Neural progenitor cell (in vitro differentiated cells): ENCODE measurements around the gene RIMBP3C. TPM values are rescaled to one million over a fixed set of nuclear protein-coding genes. Genes with fewer than 3 reads are reported as not detected.
A peak's percentile ranks its signal among the peaks of the same experiment; 100 is the strongest.

Experiments used
- DNase-seq: peaks from one replicate; pipeline ENCODE4 v3.0.0-alpha.2; 2016; ENCODE audit warnings: low spot score
- H2AFZ ChIP-seq: fragments of 200-600 bp; sonication (generic); replicated peaks from 2 replicates; pipeline ENCODE4 v1.6.1; 2016; ENCODE audit warnings: antibody characterized with exemption
- H3F3A ChIP-seq: fragments of 200-600 bp; sonication (generic); 2 replicates; pipeline ENCODE4 v1.6.1; 2016; ENCODE audit warnings: antibody characterized with exemption, low read depth
- H3K27ac ChIP-seq: fragments of 200-600 bp; sonication (generic); 2 replicates; pipeline ENCODE4 v1.5.1; 2016; ENCODE audit warnings: mild to moderate bottlenecking
- H3K27me3 ChIP-seq: fragments of 200-600 bp; sonication (generic); 2 replicates; pipeline ENCODE4 v1.6.1; 2016; ENCODE audit warnings: mild to moderate bottlenecking, moderate library complexity
- H3K36me3 ChIP-seq: fragments of 200-600 bp; sonication (generic); 2 replicates; pipeline ENCODE4 v1.5.1; 2016
- H3K4me1 ChIP-seq: fragments of 200-600 bp; sonication (generic); 2 replicates; pipeline ENCODE4 v1.6.1; 2016; ENCODE audit warnings: mixed run types
- H3K4me2 ChIP-seq: fragments of 200-600 bp; sonication (generic); 2 replicates; pipeline ENCODE4 v1.6.1; 2016
- H3K4me3 ChIP-seq: fragments of 200-600 bp; sonication (generic); 2 replicates; pipeline ENCODE4 v1.5.1; 2016
- H3K79me2 ChIP-seq: fragments of 200-600 bp; sonication (generic); 2 replicates; pipeline ENCODE4 v1.6.1; 2016; ENCODE audit warnings: low read depth
- H3K9ac ChIP-seq: fragments of 200-600 bp; sonication (generic); 2 replicates; pipeline ENCODE4 v1.6.1; 2016
- H3K9me3 ChIP-seq: fragments of 200-600 bp; sonication (generic); 2 replicates; pipeline ENCODE4 v1.5.1; 2016; ENCODE audit warnings: low read depth
- H4K20me1 ChIP-seq: fragments of 200-600 bp; sonication (generic); 2 replicates; pipeline ENCODE4 v1.6.1; 2016; ENCODE audit warnings: low read depth
- H3K27ac Mint-ChIP-seq: 3 replicates; pipeline ENCODE4 v1.8.0; 2021; ENCODE audit warnings: mixed read lengths
- H3K27me3 Mint-ChIP-seq: 2 replicates; pipeline ENCODE4 v1.8.0; 2022; ENCODE audit warnings: low read depth, mild to moderate bottlenecking, inconsistent platforms, moderate library complexity, mixed read lengths; ENCODE audit not compliant: insufficient read depth
- H3K36me3 Mint-ChIP-seq: 3 replicates; pipeline ENCODE4 v1.8.0; 2021; ENCODE audit warnings: mixed read lengths
- H3K4me1 Mint-ChIP-seq: 3 replicates; pipeline ENCODE4 v1.8.0; 2021; ENCODE audit warnings: mixed read lengths
- H3K4me3 Mint-ChIP-seq: 3 replicates; pipeline ENCODE4 v1.8.0; 2021; ENCODE audit warnings: mild to moderate bottlenecking, moderate library complexity, mixed read lengths
- H3K9me3 Mint-ChIP-seq: 3 replicates; pipeline ENCODE4 v1.8.0; 2020; ENCODE audit warnings: mixed read lengths
- CTCF ChIP-seq: fragments of 200-600 bp; sonication (generic); IDR thresholded peaks from 2 replicates; pipeline ENCODE4 v1.5.1; 2017; ENCODE audit warnings: antibody characterized with exemption, mild to moderate bottlenecking
- EZH2 ChIP-seq: fragments of 200-600 bp; sonication (generic); IDR thresholded peaks from 2 replicates; pipeline ENCODE4 v1.6.1; 2017; ENCODE audit warnings: antibody characterized with exemption, mild to moderate bottlenecking, moderate library complexity
- EZH2phosphoT487 ChIP-seq: fragments of 200-600 bp; sonication (generic); IDR thresholded peaks from 2 replicates; pipeline ENCODE4 v1.6.1; 2017; ENCODE audit warnings: antibody characterized with exemption
- total RNA-seq: library from RNA; depleted of rRNA; stranded (reverse); fragments of >200 nt; gene quantifications from 2 replicates; pipeline ENCODE4 v1.2.3, GENCODE V29; 2015; ENCODE audit warnings: low replicate concordance

RIMBP3C gene
- total RNA-seq, 1 donor from 2014 or later: 1.2 TPM

GRCh38 chr22:21568347-21569075 lies 17.2 kb upstream of the RIMBP3C start:
- no peaks in the 10 kb centered on the region for H3K9me3 Mint-ChIP-seq

DNA sequence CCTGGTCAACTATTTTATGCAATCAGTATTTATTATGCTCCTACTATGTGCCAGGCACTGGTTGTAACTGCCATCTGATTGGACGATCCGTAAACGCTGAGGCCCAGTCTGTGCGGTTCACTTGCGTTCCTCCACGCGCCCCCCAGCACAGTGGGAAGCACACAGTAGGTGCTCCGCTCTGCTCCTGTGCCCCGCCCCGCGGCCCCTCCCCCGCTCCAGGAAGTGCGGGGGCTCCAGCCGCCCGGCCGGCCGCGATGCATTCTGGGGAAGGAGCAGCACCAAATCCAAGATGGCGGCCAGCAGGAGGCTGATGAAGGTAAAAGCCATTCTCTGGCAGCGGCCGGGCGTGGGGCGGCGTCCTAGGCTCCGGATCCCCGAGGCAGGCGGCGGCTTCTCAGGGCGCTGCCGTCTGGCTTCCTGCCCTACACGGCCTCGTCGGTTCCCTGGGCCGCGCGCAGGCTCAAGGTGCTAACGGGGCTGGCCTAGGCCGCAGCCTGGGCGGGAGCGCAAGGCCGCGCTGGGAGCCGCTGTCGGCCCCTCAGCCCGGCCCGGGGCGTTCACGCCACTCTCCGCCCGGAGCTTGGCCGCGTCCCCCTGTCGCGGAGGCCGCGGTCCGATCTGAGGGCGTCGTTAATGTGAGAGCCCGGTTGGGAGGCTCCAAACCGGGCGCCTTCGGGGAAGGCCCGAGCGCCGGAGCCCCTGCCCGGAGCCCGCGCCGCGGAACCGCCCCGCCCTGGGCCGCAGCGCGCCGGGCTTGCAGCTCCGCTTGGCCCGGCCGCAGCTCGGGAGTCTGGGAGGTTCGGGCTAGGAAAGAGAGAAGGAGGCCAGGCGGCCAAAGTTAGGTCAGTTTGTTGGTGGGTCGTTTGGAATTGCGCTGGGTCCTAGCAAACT lies 16.4 kb upstream of the RIMBP3C start, which contains the start of gene UBE2L3:
Gene UBE2L3, plus strand, starts transcription at position 259 of the 891 bp plus-strand sequence. Its CDS starts 31 bp downstream, at position 290.
- Mint-ChIP-seq H3K4me1 (peaks cover 34% of the 10 kb centered on the region), H3K27me3 (peaks cover 7% of the 10 kb centered on the region), H3K27ac (peak within 1 kb of the TSS; percentile 97), H3K9me3 (no peaks in the 10 kb centered on the region), H3K36me3 (peaks cover 4% of the 10 kb centered on the region), H3K4me3 (peak within 1 kb of the TSS; percentile 97)
- Histone ChIP-seq H4K20me1 (peaks cover 47% of the 10 kb centered on the region), H3K4me1 (peaks cover 25% of the 10 kb centered on the region), H3K9ac (peak within 1 kb of the TSS; percentile 99), H2AFZ (peak within 1 kb of the TSS; percentile 81), H3K27me3 (no peaks in the 10 kb centered on the region), H3K36me3 (no peaks in the 10 kb centered on the region), H3K79me2 (peaks cover 51% of the 10 kb centered on the region), H3K27ac (peak within 1 kb of the TSS; percentile 89), H3K4me2 (peak within 1 kb of the TSS; percentile 99), H3F3A (peaks cover 24% of the 10 kb centered on the region), H3K9me3 (no peaks in the 10 kb centered on the region), H3K4me3 (peak within 1 kb of the TSS; percentile 98)
- peak; percentile 92 for DNase-seq
- TF ChIP-seq EZH2phosphoT487 (no peak), CTCF (no peak), EZH2 (no peak)

More at GRCh38 chr22:21568347-21569075, 17.2 kb upstream of the RIMBP3C start:
- peak overlapping the region; percentile 99 for H3K9ac ChIP-seq
- H3K4me3 ChIP-seq: peak overlapping the region; percentile 98
- TF ChIP-seq EZH2phosphoT487: no peak
- no peak for TF ChIP-seq CTCF
- no peak for TF ChIP-seq EZH2
- peaks cover 36% of the 10 kb centered on the region for H3K4me1 Mint-ChIP-seq
- no peaks in the 10 kb centered on the region for H3K36me3 ChIP-seq
- no peaks in the 10 kb centered on the region for H3K27me3 ChIP-seq
- peak; percentile 20 for DNase-seq
- peaks cover 7% of the 10 kb centered on the region for H3K27me3 Mint-ChIP-seq
- H2AFZ ChIP-seq: peak overlapping the region; percentile 81
- H3K27ac Mint-ChIP-seq: peak overlapping the region; percentile 97
- H3F3A ChIP-seq: peaks cover 24% of the 10 kb centered on the region
- H3K4me2 ChIP-seq: peak overlapping the region; percentile 99
- H3K9me3 ChIP-seq: no peaks in the 10 kb centered on the region
- peak overlapping the region; percentile 97 for H3K4me3 Mint-ChIP-seq
- peaks cover 6% of the 10 kb centered on the region for H3K36me3 Mint-ChIP-seq
- peaks cover 60% of the 10 kb centered on the region for H3K79me2 ChIP-seq
- H4K20me1 ChIP-seq: peaks cover 55% of the 10 kb centered on the region
- H3K27ac ChIP-seq: peak overlapping the region; percentile 89
- H3K4me1 ChIP-seq: peaks cover 25% of the 10 kb centered on the region

- Histone ChIP-seq H3K27me3 (no peaks in the 10 kb centered on the region), H2AFZ (no peak overlapping the region), H3K4me3 (no peak overlapping the region), H3K4me2 (no peak overlapping the region), H3K9me3 (no peaks in the 10 kb centered on the region), H3K4me1 (peaks cover 12% of the 10 kb centered on the region), H3K36me3 (no peaks in the 10 kb centered on the region), H3K9ac (no peak overlapping the region), H3F3A (peaks cover 18% of the 10 kb centered on the region), H3K27ac (no peak overlapping the region), H3K79me2 (peaks cover 19% of the 10 kb centered on the region), H4K20me1 (peaks cover 14% of the 10 kb centered on the region)
- peaks cover 7% of the 10 kb centered on the region for H3K27me3 Mint-ChIP-seq
- no peaks in the 10 kb centered on the region for H3K9me3 Mint-ChIP-seq
- DNase-seq: no peak
- TF ChIP-seq CTCF (no peak), EZH2 (no peak), EZH2phosphoT487 (no peak)
- peaks cover 13% of the 10 kb centered on the region for H3K4me1 Mint-ChIP-seq
- no peak overlapping the region for H3K4me3 Mint-ChIP-seq
- H3K27ac Mint-ChIP-seq: no peak overlapping the region
- H3K36me3 Mint-ChIP-seq: no peaks in the 10 kb centered on the region
Measured at GRCh38 chr22:21564411-21564810, 13.2 kb upstream of the RIMBP3C start.
